A549 (cell line): Measurements from ENCODE around the gene PSMD7. TPM values are rescaled to one million over a fixed set of nuclear protein-coding genes. Genes with fewer than 3 reads are reported as not detected.

ENCODE experiments used
- ATAC-seq, 2 experiments: fragments of 200-7000 bp in 1 of 2; fragments of >200 bp in 1 of 2; cut with Nextera tagmentation in 1 of 2; cut with Tn5 transposase in 1 of 2; 3 replicates each; pipeline versions ENCODE4 v1.8.0 to v1.9.1; 2018 to 2020; ENCODE audit warnings: mild to moderate bottlenecking in 1 of 2, moderate library complexity in 1 of 2
- CTCF ChIA-PET: fragments of 300-600 bp; sonication (Branson Sonifier 250); formaldehyde crosslinking; extraction: SDS; loops from one replicate; lab custom pipeline; 2021; ENCODE audit warnings: antibody characterized with exemption, inconsistent platforms; lab: Yijun Ruan, JAX
- POLR2A ChIA-PET: fragments of 350-600 bp; formaldehyde crosslinking; extraction: SDS; loops from one replicate; lab custom pipeline; 2021; ENCODE audit warnings: antibody characterized with exemption, inconsistent platforms; lab: Yijun Ruan, JAX
- DNase-seq, 2 experiments: peaks; one replicate each; pipeline versions ENCODE4 v3.0.0 to v3.0.0-alpha.2; 2011 to 2016; ENCODE audit warnings: low read depth in 1 of 2, low spot score in 1 of 2
- FAIRE-seq: peaks from 2 replicates; lab custom pipeline; 2011; peaks lifted over from hg19 to GRCh38; lab: Jason Lieb, UNC
- H3K27ac ChIP-seq, 2 experiments: fragments of >200 bp; sonication (Bioruptor Twin); formaldehyde crosslinking; 3 replicates each; pipeline ENCODE4 v1.5.1; 2016 to 2017
- H3K4me1 ChIP-seq: fragments of >200 bp; sonication (Bioruptor Twin); formaldehyde crosslinking; 3 replicates; pipeline ENCODE4 v1.6.1; 2016
- H3K4me2 ChIP-seq: fragments of >200 bp; sonication (Bioruptor Twin); formaldehyde crosslinking; 3 replicates; pipeline ENCODE4 v1.6.1; 2016
- H3K4me3 ChIP-seq: fragments of >200 bp; sonication (Bioruptor Twin); formaldehyde crosslinking; 3 replicates; pipeline ENCODE4 v1.5.1; 2016
- H3K9me3 ChIP-seq: fragments of >200 bp; sonication (Bioruptor Twin); formaldehyde crosslinking; 3 replicates; pipeline ENCODE4 v1.6.1; 2016
- CEBPB ChIP-seq, 2 experiments: fragments of >200 bp in 1 of 2; sonication (Bioruptor Twin) in 1 of 2; formaldehyde crosslinking in 1 of 2; IDR thresholded peaks; 2 replicates each; pipeline ENCODE4 v1.6.1; 2012 to 2016
- CHD4 ChIP-seq: fragments of 200-600 bp; sonication (generic); IDR thresholded peaks from 2 replicates; pipeline ENCODE4 v1.6.1; 2016; ENCODE audit warnings: antibody characterized with exemption, mild to moderate bottlenecking, borderline replicate concordance
- CTCF ChIP-seq: fragments of >200 bp; sonication (Bioruptor Twin); formaldehyde crosslinking; IDR thresholded peaks from 3 replicates; pipeline ENCODE4 v1.5.1; 2016
- EHMT2 ChIP-seq: fragments of 200-600 bp; sonication (generic); IDR thresholded peaks from 2 replicates; pipeline ENCODE4 v1.6.1; 2016; ENCODE audit warnings: antibody characterized with exemption, low read depth, mild to moderate bottlenecking, moderate library complexity
- EP300 ChIP-seq, 2 experiments: fragments of >200 bp; sonication (Bioruptor Twin); formaldehyde crosslinking; IDR thresholded peaks; 2 replicates in 1 of 2; 3 replicates in 1 of 2; pipeline ENCODE4 v1.6.1; 2016 to 2017
- FOSL2 ChIP-seq, 2 experiments: fragments of 450-650 bp in 1 of 2; fragments of >200 bp in 1 of 2; sonication (Bioruptor Twin) in 1 of 2; formaldehyde crosslinking; IDR thresholded peaks; 2 replicates each; pipeline versions ENCODE4 v1.5.0 to v1.6.1; 2016 to 2020; ENCODE audit warnings: mild to moderate bottlenecking in 1 of 2, moderate library complexity in 1 of 2
- FOXS1 ChIP-seq: fragments of 250-450 bp; sonication (Bioruptor Pico); IDR thresholded peaks from 2 replicates; pipeline ENCODE4 v1.5.0; 2020; ENCODE audit warnings: mild to moderate bottlenecking, moderate library complexity
- JUN ChIP-seq, 2 experiments: fragments of >200 bp; sonication (Bioruptor Twin); formaldehyde crosslinking; IDR thresholded peaks; 2 replicates in 1 of 2; 3 replicates in 1 of 2; pipeline ENCODE4 v1.6.1; 2016 to 2017
- JUNB ChIP-seq: fragments of >200 bp; sonication (Bioruptor Twin); formaldehyde crosslinking; IDR thresholded peaks from 2 replicates; pipeline ENCODE4 v1.6.1; 2016
- NFE2L2 ChIP-seq: fragments of 150-350 bp; conservative IDR thresholded peaks from 2 replicates; pipeline ENCODE4 v1.6.1; 2014; ENCODE audit warnings: low read length
- NPAS2 ChIP-seq: fragments of 250-450 bp; sonication (Bioruptor Pico); IDR thresholded peaks from 2 replicates; pipeline ENCODE4 v1.8.0; 2022; ENCODE audit warnings: mild to moderate bottlenecking, moderate library complexity, borderline replicate concordance
- RAD21 ChIP-seq, 2 experiments: fragments of >200 bp in 1 of 2; sonication (Bioruptor Twin) in 1 of 2; formaldehyde crosslinking in 1 of 2; IDR thresholded peaks in 1 of 2; conservative IDR thresholded peaks in 1 of 2; 2 replicates in 1 of 2; 3 replicates in 1 of 2; pipeline ENCODE4 v1.6.1; 2012 to 2018; ENCODE audit warnings: inconsistent platforms in 1 of 2
- RCOR1 ChIP-seq: fragments of 150-350 bp; IDR thresholded peaks from 2 replicates; pipeline ENCODE4 v1.6.1; 2014; ENCODE audit warnings: antibody characterized with exemption, low read length, low read depth
- RFX5 ChIP-seq: fragments of 450-650 bp; IDR thresholded peaks from 2 replicates; pipeline ENCODE4 v1.7.1; 2014; ENCODE audit warnings: antibody characterized with exemption, mild to moderate bottlenecking, moderate library complexity
- TFCP2L1 ChIP-seq: fragments of 250-450 bp; sonication (Bioruptor Pico); IDR thresholded peaks from 2 replicates; pipeline ENCODE4 v1.5.0; 2021; ENCODE audit warnings: mild to moderate bottlenecking
- USF2 ChIP-seq: fragments of 450-650 bp; IDR thresholded peaks from 2 replicates; pipeline ENCODE4 v1.6.1; 2014; ENCODE audit warnings: antibody characterized with exemption
- WGBS: methylation state at CpG from one replicate; pipeline ENCODE4 v1.1.6; 2017; ENCODE audit errors: missing lambda C conversion rate; 5-methylcytosine and 5-hydroxymethylcytosine counted together
- polyA plus RNA-seq, 4 experiments: library from polyadenylated mRNA; depleted of rRNA in 3 of 4; stranded (reverse); fragments of >200 nt; fragmentation: RNase III in 1 of 4; extraction: RNeasy Plus Mini Kit Qiagen cat#74134 plus additional on column Dnase treatment in 1 of 4; gene quantifications; 2 replicates in 3 of 4; 3 replicates in 1 of 4; pipeline ENCODE4 v1.2.3, GENCODE V29; 2011 to 2017

The PSMD7 gene
- polyA plus RNA-seq, 2 of the 4 experiments (the other 2 are of a cell fraction), result 211 to 219 TPM

GRCh38 chr16:74275031-74275636 is 21.5 kb upstream of the PSMD7 start (continued):
- no peak for TF ChIP-seq USF2
- no peak for TF ChIP-seq CEBPB (IDR thresholded peaks at IDR 0.05)
- TF ChIP-seq, all 56 proteins: peak for 3

GRCh38 chr16:74275711-74276110 is 20.9 kb upstream of the PSMD7 start:
- ATAC-seq, result no peak
- Histone ChIP-seq H3K4me2 (no peak overlapping the region), H3K4me3 (no peak overlapping the region), H3K27ac (no peak overlapping the region), H3K4me1 (no peaks in the 10 kb centered on the region), H3K9me3 (no peaks in the 10 kb centered on the region)
- TF ChIP-seq NFE2L2 (no peak), RAD21 (conservative IDR thresholded peaks at IDR 0.05 in 1 of 2, IDR thresholded peaks at IDR 0.05 in 1 of 2) (no peak)
- DNase-seq, result no peak
- WGBS, result under 1% methylated on average over 7 of the region's 7 CpGs
- ChIA-PET CTCF (interaction anchor here (0.6 to 2.2 kb wide), 23 partner anchors 9 to 1252 kb away, joined by 3 to 8 read pairs (median 4); no protein-coding TSS in a partner anchor), POLR2A (no interaction called here)
- no peak for FAIRE-seq

GRCh38 chr16:74277974-74278373 is 18.6 kb upstream of the PSMD7 start:
- FAIRE-seq, result no peak
- TF ChIP-seq EHMT2 (no peak), RFX5 (no peak)
- TF ChIP-seq, all 56 proteins: peak for 0
- no peak overlapping the region for H3K27ac ChIP-seq
- no peaks in the 10 kb centered on the region for H3K4me1 ChIP-seq
- POLR2A ChIA-PET, result no interaction called here
- no peak overlapping the region for H3K4me2 ChIP-seq
- WGBS, result 4% methylated on average over 2 of the region's 2 CpGs
- H3K4me3 ChIP-seq, result no peak overlapping the region
- no peak for ATAC-seq
- no peaks in the 10 kb centered on the region for H3K9me3 ChIP-seq
- DNase-seq, result no peak
- CTCF ChIA-PET, result interaction anchor here (0.5 to 1.1 kb wide), 3 partner anchors 243 to 1274 kb away, joined by 3 to 4 read pairs (median 4); no protein-coding TSS in a partner anchor

- no peak overlapping the region for H3K4me3 ChIP-seq
- H3K27ac ChIP-seq, result no peak overlapping the region
- TF ChIP-seq CHD4, result no peak
- no peak for TF ChIP-seq TFCP2L1 (CRISPR knock-in tag)
- no peak overlapping the region for H3K4me2 ChIP-seq
- no peaks in the 10 kb centered on the region for H3K9me3 ChIP-seq
- ChIA-PET POLR2A (no interaction called here), CTCF (interaction anchor here (0.6 kb wide), 1 partner anchor 18 kb away, joined by 3 read pairs; no protein-coding TSS in a partner anchor)
- no peaks in the 10 kb centered on the region for H3K4me1 ChIP-seq
- FAIRE-seq, result no peak
- no peak for DNase-seq
- WGBS, result 3% methylated on average over 3 of the region's 3 CpGs
- ATAC-seq, result no peak
Measured at GRCh38 chr16:74279266-74279665, 17.3 kb upstream of the PSMD7 start.

GRCh38 chr16:74279805-74280204 is 16.8 kb upstream of the PSMD7 start:
- Histone ChIP-seq H3K9me3 (no peaks in the 10 kb centered on the region), H3K27ac (no peak overlapping the region), H3K4me3 (no peak overlapping the region), H3K4me1 (no peaks in the 10 kb centered on the region), H3K4me2 (no peak overlapping the region)
- POLR2A ChIA-PET, result no interaction called here
- DNase-seq (no peak), FAIRE-seq (no peak), ATAC-seq (no peak)
- CTCF ChIA-PET, result no interaction called here
- WGBS, result 37% methylated on average over 5 of the region's 6 CpGs
- no peak for TF ChIP-seq TFCP2L1 (CRISPR knock-in tag)
- TF ChIP-seq CTCF, result no peak
- no peak for TF ChIP-seq RCOR1
- TF ChIP-seq JUNB, result no peak
- TF ChIP-seq NPAS2 (CRISPR knock-in tag), result no peak
- no peak for TF ChIP-seq NFE2L2
- TF ChIP-seq JUN (IDR thresholded peaks at IDR 0.05), result no peak
- TF ChIP-seq EP300 (IDR thresholded peaks at IDR 0.05), result no peak
- no peak for TF ChIP-seq FOSL2 (IDR thresholded peaks at IDR 0.05)
- TF ChIP-seq FOSL2 (CRISPR knock-in tag; IDR thresholded peaks at IDR 0.05), result no peak
- no peak for TF ChIP-seq RFX5
- no peak for TF ChIP-seq FOXS1 (CRISPR knock-in tag)
